Measurements from ENCODE around the gene CNOT8.

- TF ChIP-seq CTCF (conservative IDR thresholded peaks at IDR 0.05) (no peak), EZH2 (IDR thresholded peaks at IDR 0.05; ENCODE audit: low read depth) (no peak)
These were observed 43.4 kb upstream of the CNOT8 start for GRCh38 chr5:154815025-154815424.
